Fibroblast of upper back skin (primary cell): ENCODE results near the gene C11orf71.

Experiments
- DNase-seq: peaks from one replicate; pipeline ENCODE4 v3.0.0-alpha.2; 2013

Gene C11orf71

DNA sequence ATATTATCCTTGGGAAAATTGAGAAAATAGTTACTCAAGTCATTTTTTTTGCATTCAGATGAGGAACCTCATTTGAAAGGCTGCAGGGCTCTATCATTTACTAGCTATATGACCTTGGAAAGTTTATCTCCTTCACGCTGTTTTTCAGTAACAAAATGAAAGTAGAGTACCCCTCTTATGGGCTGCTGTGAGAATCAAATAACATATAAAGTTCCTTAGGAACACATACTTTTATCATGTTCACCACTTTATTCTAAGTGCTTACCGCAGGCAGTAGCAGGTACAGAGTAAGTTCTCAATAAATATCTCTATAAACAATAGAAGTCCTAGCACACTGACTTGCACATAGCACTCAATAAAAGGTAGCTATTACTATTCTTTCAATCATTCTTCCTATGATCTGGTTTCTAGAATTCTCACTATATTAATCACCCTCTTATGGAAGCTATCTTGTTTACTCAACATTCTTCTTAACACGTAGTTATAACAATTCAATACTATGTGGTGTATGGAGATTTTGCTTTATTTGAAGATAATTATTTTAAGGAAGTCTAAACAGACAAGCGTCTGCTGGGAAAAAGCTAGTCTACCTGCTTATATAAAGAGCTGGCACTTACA, 1.9 kb downstream of the C11orf71 start:
- DNase-seq, result no peak

DNA sequence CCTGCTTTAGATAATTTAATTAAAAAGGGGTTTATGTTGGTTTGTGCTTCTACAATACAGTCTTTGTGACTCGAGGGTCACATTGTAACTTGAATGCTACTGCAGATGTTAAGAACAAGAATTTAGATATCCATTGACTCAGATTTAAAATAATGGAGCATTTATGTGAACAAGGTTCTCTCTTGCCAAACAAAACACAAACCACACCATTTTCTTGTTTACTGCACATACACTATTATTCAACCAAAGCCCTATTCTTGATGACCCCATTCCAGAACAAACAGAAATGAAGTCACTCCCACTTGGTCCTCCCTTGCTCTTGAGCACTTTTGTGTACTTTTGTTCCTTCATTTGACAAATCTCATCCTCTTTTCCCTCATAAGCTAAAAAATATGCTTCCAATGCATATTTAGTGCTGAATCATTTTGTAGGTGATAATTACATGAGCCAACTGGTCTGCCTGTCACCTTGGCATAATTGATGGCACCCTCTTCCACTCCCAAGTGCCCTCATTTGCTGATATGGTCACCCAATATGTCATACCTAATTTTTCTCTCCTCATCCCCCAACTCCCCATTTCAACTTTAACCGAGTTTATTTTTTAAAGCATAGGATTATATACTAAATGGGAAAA, 2.8 kb downstream of the C11orf71 start:
- DNase-seq, result no peak

DNA sequence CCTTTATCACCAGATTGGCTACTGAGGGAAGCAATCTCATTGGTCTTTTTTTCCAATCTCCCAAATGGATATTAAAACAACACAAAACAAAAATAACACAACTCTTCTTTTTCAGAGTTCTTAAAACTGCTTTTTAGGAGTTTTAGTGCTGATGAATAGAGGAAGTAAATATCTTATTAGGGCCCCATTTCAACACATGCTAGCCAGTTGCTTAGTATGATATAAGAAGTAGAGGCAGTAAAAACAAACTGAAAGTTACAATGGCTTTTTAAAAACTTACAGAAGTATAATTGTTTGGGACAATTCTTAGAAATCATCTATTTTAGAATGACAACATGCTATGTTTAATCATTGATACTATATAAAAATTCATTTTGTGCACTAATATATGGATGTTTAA, 3.4 kb downstream of the C11orf71 start:
- DNase-seq, result no peak

DNA sequence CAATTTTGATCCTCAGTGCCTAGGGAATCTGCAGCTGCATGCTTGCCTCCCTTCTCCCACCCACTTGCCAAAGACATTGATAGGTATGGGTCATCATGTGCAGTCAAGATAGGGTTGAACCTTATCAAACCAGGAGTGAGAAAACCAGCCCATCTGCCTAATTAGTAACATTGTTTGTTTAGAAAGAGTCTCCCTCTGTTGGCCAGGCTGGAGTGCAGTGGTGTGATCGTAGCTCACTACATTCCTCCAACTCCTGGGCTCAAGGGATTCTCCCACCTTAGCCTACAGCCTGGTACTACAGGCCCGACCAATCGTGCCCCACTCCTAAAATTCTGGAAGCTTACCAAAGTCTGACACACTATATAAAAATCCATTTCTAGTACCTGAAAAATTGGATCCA, 4.6 kb downstream of the C11orf71 start:
- no peak for DNase-seq

DNA sequence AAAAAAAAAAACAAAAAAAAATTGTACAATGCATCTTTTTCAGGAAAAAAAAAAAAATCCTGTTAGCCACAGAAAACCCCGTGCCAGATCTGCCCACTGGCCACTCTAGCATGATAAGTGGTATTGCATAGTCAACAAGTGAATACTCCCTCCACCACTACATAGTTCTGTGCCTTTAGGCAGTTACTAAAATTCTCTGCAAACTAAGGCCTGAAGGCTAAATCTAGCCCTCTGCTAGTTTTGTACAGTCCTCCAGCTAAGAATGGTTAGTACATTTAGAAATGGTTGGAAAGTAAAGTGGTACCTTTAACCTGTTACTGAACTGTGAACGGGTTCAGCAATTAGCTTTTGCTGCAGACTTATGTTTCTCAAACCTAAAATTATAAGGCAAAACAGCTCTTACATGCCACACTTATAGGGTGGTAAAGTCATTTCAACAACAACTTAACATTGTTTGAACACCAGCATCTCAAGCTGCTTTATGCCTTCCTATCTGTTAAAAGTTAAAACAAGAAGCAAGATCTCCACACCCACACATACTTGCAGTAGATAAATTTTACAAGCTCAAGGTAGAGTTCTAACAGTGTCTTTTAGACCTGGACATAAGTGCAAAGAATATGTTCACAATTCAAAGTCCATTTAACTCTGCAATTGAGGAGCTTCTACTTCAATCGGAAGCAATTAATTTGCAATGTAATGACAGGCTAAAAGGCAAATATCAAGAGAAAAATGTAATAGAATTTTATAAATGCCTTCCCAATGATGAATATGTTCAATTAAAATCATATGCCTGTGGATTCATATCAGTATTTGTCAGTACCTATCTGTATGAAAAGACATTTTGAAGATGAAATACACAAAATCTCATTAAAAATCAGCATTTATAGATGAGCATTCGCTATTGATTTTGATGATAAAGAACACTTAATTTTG, 7.3 kb downstream of the C11orf71 start:
- peak; percentile 33 for DNase-seq

DNA sequence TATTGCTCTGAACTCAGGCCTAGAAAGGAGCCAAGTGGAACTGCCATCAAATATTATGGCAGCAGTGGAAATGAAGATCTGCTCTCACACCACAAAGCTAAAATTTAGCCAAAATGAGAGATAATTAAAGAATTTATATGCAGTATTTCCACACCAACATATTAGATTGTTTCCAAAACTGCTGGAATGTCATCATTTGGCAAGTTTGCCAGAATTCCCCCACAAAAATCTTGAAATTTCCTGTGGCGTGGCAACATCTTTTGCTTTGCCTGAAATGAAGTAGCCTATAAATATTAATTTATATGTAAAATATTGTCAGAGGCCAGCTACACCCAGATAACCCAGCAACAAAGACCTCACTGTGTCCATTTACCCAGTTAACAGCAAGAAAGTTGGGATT, 13.8 kb downstream of the C11orf71 start:
- peak; percentile 57 for DNase-seq

DNA sequence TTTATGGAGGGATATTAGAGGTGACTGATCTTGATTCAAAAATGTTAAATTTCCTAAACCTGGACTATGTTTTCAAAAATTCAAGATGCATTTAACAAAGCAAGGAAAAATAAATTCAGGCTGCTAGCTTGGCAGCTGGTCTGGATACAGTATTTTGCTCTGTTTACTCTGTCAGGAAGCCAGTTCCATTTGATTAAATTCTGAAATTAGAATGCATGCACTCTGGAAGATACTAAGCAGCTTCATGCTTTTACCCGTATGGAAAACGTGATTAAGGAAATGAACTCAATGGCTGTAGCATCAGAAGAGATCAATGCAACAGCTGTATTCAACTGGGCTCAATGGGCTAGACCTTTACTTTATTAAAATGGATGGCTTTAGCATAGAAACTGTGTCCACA, 14.2 kb downstream of the C11orf71 start:
- DNase-seq, result no peak

DNA sequence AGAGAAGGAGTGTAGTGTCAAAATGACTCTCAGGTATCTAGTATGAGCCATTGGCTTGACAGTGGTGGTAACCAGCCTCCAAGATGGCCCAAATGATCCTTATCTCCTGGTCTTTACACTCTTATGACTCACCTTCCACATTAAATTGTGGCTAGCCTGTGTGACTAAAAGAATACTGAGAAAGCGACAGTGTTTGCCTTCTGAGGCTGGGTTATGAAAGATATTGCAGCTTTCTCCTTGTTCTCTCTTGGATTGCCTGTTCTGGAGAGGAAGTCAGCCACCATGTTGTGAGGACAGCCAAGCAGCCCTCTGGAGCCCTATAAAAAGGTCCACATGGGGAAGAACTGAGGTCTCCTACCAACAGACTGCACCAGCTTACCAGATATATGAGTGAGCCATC, 15.8 kb downstream of the C11orf71 start:
- DNase-seq, result no peak

DNA sequence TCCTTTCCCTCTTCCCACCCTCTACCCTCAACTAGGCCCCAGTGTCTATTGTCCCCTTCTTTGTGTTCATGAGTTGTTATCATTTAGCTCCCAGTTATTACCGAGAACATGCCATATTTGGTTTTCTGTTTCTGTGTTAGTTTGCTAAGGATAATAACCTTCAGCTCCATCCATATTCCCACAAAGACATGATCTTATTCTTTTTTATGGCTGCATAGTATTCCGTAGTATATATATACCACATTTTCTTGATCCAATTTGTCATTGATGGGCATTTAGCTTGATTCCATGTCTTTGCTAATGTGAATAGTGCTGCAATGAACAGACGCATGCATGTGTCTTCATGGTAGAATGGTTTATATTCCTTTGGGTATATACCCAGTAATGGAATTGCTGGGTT, 17.8 kb downstream of the C11orf71 start:
- no peak for DNase-seq

DNA sequence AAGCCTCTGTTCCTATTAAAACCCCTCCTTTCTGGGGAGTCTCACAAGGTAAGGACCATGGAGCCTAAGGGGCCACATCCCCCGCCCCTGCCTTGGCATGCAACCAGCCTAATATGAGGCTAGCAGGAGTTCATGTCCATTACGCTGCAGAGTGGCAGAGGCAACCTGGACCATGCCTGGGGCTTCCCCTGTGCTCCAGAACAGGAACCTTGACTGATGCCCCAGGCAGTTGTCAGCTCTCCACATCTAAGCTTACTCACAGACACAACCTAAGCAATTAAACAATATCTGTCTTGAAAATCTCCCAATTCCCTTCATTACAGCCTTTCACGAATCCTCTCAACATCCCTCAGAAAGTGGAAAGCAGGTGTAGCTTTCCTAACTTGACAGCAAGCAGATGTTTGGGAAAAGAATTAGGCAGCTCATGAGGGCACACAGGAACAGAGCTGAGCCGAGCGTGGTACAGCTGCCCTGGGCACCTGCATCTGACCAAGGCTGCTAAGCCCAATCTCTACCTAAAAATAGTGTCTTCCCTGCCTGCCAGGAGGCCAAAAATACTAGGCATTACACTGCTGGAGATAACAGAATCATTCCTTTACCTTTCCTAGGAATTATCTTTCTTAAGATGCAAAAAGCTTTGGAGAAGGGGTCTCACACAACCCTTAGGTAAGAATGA, 20.8 kb downstream of the C11orf71 start:
- DNase-seq, result no peak

DNA sequence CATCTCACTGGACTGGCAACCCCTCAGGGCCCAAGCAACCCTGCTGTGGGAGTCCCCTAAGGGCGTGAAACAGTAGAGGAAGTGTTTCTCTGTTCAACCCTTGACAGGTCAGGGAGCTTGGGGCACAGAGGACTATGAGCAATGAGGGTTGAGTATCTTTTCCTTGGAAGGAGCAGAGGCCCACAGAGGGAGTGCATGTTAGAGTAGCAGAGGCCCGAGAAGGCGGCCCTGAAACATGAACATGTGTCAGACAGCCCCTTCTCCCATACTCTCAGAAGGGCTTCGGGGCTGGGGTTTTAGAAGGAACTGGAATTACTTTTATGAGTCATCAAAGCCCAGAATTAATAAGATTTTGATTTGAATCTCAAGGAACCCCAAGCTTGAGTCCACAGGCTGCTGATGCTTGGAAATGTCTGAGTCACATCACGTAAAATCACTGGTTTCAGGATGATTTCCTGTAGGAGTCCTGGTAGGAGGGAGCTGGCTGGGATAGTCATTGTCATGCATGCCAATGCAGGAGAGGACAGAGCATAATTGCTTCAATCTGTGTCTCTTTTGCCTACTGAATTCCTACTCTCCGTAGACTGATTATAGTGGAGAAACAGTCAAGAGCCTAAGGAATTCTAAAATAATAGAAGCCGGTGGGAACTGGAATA, 22.6 kb downstream of the C11orf71 start:
- peak; percentile 97 for DNase-seq

DNA sequence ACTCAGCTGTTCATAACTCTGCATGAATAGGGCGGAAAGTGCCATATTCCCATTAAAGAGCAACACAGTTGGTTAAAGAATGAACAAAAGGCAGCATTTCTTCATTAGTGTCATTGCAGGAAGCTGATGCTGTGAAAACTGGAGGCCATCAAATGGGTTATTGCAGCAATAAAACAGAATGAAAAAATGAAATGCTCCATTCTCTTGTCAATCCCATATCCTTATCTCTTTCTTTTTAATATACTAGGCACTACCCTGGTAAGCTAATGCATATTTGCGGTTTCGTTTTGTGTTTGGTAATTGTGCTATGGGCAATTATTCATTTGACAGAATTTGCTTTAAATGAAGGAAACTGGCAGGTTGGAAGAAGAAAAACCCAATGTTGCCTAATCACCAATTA, 25.3 kb downstream of the C11orf71 start:
- DNase-seq, result no peak

DNA sequence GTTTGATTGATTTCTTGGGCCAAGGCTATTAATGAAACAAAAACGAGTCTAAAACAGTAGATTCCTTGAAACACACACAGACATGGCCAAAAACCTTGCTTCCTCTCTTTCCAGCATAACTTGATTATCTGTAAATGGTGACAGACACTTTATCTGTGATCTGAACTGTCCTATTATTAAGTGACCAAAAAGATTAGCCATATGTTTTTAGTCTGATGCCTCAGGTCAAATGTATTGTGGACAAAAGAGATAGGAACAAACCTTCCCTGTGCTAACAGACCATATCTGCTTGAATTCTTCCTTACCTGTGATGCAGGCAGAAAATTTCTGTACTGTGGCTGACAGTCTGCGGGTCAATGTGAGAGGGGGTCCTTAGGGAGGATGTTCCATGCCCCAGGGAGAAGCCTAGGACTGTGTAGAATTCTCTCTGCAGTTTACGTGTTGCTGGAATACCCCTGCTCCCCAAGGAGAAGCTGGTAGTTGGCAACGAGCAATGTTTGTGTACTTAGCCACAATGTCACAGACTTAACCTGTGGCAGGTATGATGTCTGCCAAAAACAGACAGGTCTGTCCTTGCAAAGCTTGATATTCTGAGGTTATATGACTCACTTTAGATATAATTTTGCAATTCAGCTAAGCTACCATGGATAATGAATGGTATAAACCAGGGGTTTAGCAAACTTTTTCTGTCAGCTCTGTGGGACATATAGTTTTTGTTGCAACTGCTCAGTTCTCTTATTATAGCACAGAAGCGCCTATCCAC, 31.2 kb downstream of the C11orf71 start:
- DNase-seq, result no peak

DNA sequence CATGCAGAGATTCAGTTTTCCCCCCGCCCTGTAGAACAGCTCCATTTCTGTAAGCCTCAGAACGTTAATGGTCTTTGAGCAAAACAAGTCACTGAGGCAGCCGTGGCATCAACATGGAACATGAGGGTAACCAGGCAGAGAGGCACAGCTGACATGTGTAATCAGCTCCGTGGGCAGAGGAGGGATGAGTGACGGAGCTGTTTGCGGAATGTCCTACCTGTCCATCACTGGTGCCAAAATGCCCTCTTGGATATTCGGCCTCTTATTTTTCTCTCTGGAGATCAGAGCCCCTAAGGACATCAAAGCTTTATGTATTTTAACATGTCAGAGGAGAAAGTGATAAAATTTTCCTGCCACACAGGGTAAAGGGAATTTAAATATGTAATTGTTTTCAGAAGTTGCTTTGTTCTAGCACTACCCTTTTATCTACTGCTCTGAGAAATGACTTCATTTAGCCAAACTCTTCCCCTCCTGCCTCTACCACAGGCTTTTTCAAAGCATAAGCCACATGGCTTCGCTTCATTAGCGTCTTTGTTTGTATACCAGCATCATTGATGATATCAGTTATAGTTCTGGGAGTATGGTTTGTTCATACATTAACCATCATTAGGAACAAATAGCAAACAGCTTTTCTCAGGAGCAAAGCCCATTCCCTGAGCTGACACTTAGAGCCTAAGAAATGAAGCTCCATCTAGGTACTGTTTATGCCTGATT, 32.9 kb downstream of the C11orf71 start:
- no peak for DNase-seq

DNA sequence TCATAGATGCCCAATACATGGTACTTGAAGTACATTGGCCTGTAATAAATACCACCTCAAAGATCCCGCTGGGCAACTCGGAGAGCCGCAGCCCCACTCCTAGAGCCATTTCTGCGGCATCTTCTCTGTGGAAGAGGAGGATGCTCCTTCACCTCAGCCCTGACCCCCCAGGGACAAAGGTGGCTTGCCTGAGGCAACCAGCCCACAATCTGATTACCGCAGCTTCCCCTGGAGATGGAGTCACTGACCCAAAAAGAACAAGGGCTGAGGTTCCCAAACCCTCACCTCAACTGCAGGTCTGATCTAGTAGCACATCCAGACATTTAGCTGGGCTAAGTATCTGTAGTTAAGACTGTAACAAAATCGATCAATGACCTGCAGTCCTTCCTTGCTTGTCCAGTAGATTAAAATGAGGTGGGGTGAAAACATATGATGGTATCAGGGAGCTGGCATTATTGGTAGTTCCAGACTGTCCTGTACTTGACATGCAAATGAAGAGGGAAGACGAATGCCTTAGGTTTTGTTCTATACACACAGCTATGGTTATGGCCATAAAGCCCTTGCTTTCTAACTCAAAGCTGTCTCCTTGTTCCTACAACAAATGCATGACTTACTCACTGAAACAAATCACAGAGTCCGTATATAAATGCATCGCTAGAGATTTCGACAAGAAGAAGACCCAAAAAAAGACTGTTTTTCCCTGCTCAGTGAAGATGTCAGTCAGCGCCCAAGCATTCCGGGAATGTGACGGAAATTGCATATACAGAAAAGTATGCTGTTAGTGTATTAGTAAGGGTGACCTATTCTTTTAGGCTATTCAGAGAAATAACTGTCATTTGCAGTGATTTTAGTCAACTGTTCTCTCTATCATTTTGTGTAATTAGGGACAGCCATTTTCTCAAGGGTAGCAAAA, 33.7 kb downstream of the C11orf71 start:
- DNase-seq, result peak; percentile 95

DNA sequence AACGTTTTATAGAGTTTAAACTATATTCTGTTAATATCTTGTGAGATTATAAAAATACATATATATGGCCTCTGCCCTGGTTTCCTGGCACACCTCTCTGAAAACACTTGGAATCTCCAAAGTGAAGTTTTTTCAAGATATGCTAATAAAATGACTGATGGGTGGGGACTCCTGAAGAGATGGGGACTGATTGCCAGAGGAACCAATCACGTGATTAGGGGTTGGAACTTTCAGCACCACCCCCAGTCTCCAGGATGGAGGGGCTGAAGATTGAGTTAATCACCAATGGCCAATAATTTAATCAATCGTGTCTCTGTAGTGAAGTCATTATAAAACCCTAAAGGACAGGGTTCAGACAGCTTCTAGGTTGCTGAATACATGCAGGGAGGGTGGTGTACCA, 37.4 kb downstream of the C11orf71 start:
- no peak for DNase-seq

DNA sequence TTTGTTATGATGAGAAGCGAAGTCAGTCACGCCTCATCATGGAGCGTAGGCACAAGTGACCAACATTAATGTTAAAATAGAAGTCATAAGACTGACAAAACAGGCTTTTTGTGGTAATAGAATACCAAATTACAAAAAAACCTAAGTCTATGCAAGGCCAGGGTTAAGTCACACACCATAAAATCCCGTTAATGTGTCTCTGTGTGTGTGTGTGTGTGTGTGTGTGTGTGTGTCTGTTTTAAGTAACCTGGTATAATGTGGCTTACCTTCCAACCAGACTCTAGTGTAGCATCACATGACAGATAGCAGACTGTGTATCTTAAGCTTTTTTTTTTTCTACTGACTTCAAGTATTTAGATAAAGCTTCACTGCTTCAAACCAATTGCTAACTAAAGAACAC, 38.0 kb downstream of the C11orf71 start:
- no peak for DNase-seq

DNA sequence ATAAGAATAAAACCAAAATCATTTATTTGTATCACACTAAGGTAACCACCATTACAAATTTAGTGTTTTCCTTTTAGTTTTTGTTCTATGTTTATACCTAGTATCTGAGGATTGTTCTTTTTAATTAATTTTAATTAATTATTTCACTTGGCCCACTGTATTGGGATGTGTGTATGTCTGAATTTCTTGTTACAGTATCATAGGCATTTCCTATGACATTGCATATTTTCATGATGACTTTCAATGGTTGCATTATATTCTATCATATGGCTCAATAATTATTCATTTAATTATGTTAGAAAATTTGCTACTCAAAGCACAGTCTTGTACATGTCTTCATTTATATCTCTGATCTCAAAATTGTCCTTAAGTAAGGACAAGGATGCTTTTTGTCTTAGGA, 41.0 kb downstream of the C11orf71 start:
- peak; percentile 59 for DNase-seq

DNA sequence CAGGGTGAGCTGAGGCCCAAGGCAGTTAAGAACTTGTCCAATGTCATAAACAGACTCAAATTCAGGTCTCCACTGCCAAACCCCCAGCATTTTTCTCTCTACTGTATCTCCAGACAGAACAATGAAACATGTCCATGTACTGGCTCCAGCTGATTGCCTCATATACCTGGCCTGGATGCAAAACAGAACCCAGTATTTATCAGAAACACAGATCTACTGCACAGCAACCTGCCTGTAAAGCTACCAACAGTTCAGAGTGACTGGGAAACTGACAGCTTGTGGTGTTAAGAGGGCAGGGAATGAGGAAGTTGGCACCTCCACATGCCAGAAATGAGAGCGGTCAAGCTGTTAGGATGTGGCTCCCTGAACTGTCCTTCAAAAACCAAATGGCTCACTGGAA, 41.6 kb downstream of the C11orf71 start:
- peak; percentile 42 for DNase-seq

DNA sequence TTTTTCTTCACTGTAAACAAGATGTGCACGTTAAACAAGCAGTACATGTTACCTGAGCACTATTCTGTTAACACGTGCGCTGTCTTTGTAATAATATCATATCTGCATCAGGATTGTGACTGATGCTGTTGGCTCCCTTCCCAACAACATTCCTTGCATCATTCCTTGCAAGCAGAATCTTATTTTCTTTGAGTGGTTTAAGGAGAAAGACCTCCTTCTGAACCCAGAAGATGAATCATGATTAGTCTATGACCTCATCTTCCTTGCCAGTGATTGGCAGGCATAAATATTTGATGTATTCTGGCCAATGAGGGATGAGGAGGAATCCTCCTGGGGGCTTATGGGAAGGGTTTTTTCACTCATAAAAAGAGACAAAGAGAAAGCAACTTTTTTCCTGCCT, 46.2 kb downstream of the C11orf71 start:
- peak; percentile 96 for DNase-seq
